GM06990 (cell line): ENCODE measurements around the gene USP47.

Experiments used
- DNase-seq: peaks from one replicate; pipeline ENCODE4 v3.0.0-alpha.2; 2011; ENCODE audit not compliant: insufficient read length; ENCODE audit errors: extremely low read depth
- H3K27me3 ChIP-seq: replicated peaks from 2 replicates; pipeline ENCODE4 v1.6.0; 2011; ENCODE audit warnings: low read length; ENCODE audit not compliant: control insufficient read depth, insufficient read depth
- H3K36me3 ChIP-seq: 2 replicates; pipeline ENCODE4 v1.5.1; 2011; ENCODE audit warnings: low read length; ENCODE audit not compliant: control insufficient read depth, insufficient read depth
- H3K4me3 ChIP-seq: replicated peaks from 2 replicates; pipeline ENCODE4 v1.5.1; 2011; ENCODE audit warnings: low read depth, mild to moderate bottlenecking, control low read depth, low read length
- CTCF ChIP-seq: IDR thresholded peaks from 2 replicates; pipeline ENCODE4 v1.5.1; 2011; ENCODE audit warnings: low read length, control low read depth, mild to moderate bottlenecking, inconsistent platforms; ENCODE audit not compliant: insufficient read depth, poor library complexity, severe bottlenecking

The USP47 gene

GRCh38 chr11:11997049-11997322 lies 155.2 kb downstream of the USP47 start:
- no peak overlapping the region for H3K4me3 ChIP-seq
- no peaks in the 10 kb centered on the region; the same call in 1 of the 2 replicates for H3K27me3 ChIP-seq
- no peak for DNase-seq
- TF ChIP-seq CTCF = no peak
- no peaks in the 10 kb centered on the region for H3K36me3 ChIP-seq

GRCh38 chr11:11998091-11998781 lies 156.5 kb downstream of the USP47 start:
- TF ChIP-seq CTCF = no peak
- DNase-seq = no peak
- Histone ChIP-seq H3K36me3 (no peaks in the 10 kb centered on the region), H3K27me3 (no peaks in the 10 kb centered on the region), H3K4me3 (no peak overlapping the region)

GRCh38 chr11:12001186-12001585 lies 159.4 kb downstream of the USP47 start:
- no peak for DNase-seq
- no peaks in the 10 kb centered on the region for H3K27me3 ChIP-seq
- TF ChIP-seq CTCF = no peak
- no peaks in the 10 kb centered on the region for H3K36me3 ChIP-seq
- H3K4me3 ChIP-seq = no peak overlapping the region

GRCh38 chr11:12003336-12003735 lies 161.6 kb downstream of the USP47 start:
- peaks cover 4% of the 10 kb centered on the region for H3K27me3 ChIP-seq
- TF ChIP-seq CTCF = no peak
- no peaks in the 10 kb centered on the region for H3K36me3 ChIP-seq
- DNase-seq = no peak
- no peak overlapping the region for H3K4me3 ChIP-seq

GRCh38 chr11:12003815-12004214 lies 162.0 kb downstream of the USP47 start:
- no peak for DNase-seq
- TF ChIP-seq CTCF = no peak
- H3K36me3 ChIP-seq = no peaks in the 10 kb centered on the region
- H3K27me3 ChIP-seq = peaks cover 4% of the 10 kb centered on the region
- no peak overlapping the region for H3K4me3 ChIP-seq

GRCh38 chr11:12005061-12005460 lies 163.3 kb downstream of the USP47 start:
- TF ChIP-seq CTCF = no peak
- Histone ChIP-seq H3K36me3 (no peaks in the 10 kb centered on the region), H3K4me3 (no peak overlapping the region), H3K27me3 (peaks cover 9% of the 10 kb centered on the region)
- DNase-seq = no peak
